Embryonic facial prominence (tissue), 1 donor: Measurements from ENCODE around the gene BIN1.
A peak's percentile ranks its signal among the peaks of the same experiment; 100 is the strongest.

ENCODE experiments used
- DNase-seq: peaks from one replicate; pipeline ENCODE4 v3.0.0-alpha.2; 2016; ENCODE audit errors: extremely low spot score

BIN1 gene

GRCh38 chr2:127059559-127059958 is 47.4 kb downstream of the BIN1 start:
- no peak for DNase-seq

- DNase-seq = no peak
Measured at GRCh38 chr2:127058954-127059252, 48.1 kb downstream of the BIN1 start.

GRCh38 chr2:127058246-127058953 is 48.6 kb downstream of the BIN1 start:
- DNase-seq = peak; percentile 90

DNA sequence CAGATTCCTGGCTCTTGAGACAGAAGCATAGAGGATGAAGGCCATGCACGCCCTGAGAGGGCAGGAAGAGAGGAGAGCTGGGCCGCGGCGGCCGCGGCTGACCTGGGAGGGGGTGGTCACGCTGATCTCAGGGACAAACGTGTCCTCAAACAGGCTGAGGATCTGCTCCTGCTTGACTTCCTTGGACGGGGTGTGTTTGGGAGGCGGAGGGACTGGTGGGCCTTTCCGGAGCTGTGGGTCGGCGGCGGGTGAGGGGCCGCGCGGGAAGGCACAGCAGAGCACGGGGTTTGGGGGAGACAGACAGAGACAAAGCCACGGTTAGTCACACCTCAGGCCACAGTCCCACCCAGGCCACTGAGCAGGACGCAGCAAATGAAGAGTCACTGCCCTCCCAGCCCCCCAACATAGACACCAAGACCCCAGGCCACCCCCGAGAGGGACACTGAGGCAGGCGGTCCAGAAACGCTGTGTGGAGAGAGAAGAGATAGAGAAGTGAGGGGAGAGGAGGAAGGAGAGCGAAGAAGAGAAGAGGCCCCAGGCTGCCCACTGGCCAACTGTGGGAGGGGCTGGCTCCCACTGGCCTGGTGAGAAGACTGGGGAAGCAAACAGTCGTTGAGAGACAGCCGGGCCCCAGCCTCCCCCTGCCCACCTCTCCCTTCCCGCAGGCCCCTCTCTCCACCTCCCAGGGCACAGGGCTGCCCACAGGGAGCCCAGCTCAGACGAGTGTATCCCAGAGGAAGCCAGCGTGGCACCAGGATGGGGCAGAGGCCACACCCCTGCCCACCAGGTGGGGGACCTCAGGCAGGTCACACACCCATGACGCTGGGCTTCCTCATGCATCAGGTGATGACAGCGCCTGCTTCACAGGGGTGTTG is 49.3 kb downstream of the BIN1 start:
- no peak for DNase-seq

- no peak for DNase-seq
Measured at GRCh38 chr2:127056631-127057370, 50.2 kb downstream of the BIN1 start.

- DNase-seq = no peak
Measured at GRCh38 chr2:127056086-127056485, 50.9 kb downstream of the BIN1 start.

GRCh38 chr2:127055786-127056076 is 51.2 kb downstream of the BIN1 start:
- DNase-seq = no peak

GRCh38 chr2:127054996-127055785 is 51.8 kb downstream of the BIN1 start:
- DNase-seq = no peak

DNA sequence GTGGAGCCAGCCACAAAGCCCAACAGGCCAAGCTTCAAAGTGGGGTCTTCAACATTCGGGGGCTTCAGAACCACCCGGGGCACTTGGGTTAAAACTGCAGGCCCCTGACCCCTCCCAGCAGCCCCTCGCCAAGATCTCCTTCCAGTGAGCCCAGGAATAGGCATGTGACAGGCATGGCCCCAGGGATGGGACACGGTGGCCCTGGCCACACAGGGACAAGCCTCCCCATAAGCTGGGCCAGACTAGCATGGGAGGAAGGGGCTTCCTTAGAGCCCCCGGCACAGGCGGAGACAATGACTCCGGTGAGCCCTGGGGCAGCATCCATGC is 52.4 kb downstream of the BIN1 start:
- DNase-seq = no peak

- no peak for DNase-seq
Measured at GRCh38 chr2:127053731-127054603, 53.0 kb downstream of the BIN1 start.

DNA sequence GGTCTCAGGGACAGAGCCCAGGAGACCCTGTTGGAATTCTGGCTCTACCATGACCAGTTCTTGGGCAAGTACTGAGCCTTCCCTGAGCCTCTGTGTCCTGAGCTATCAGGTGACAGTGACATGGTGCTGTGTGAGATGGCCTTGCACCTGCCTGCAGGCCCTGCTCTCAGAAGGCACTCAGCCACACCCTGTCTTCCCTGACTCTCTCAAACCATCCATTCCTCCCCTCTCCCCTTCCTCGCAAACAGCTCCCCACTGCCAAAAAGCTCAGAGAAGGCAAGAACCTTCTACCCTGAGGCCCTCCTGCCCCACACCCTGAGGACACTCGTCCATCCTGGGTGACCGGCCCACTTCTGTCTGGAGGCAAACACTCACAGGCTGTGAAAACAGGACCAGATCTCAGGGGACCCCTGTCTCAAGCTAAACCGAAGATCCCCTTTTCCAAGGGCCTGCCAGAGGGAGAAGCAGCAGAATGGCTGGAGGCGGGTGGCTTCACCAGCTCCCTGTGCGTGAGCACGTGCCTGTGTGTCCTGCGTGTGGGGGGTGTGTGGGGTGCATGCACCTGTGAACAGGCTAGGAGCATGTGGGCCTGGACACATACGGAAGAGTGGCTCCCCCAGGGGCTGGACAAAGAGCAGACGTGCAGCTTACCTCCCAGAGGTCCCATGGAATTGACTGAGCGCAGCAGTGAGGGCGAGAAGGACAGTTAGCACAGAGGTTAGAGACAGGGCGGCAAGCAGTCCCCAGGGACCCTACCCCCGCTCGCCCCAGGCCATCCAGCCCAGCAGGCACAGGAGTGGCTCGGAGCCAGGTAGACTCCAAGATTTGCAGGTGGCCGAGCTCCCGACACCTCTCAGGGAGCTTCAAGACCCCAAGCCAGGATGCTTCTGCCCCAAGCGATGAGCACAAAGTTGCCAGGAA is 53.9 kb downstream of the BIN1 start:
- no peak for DNase-seq

DNA sequence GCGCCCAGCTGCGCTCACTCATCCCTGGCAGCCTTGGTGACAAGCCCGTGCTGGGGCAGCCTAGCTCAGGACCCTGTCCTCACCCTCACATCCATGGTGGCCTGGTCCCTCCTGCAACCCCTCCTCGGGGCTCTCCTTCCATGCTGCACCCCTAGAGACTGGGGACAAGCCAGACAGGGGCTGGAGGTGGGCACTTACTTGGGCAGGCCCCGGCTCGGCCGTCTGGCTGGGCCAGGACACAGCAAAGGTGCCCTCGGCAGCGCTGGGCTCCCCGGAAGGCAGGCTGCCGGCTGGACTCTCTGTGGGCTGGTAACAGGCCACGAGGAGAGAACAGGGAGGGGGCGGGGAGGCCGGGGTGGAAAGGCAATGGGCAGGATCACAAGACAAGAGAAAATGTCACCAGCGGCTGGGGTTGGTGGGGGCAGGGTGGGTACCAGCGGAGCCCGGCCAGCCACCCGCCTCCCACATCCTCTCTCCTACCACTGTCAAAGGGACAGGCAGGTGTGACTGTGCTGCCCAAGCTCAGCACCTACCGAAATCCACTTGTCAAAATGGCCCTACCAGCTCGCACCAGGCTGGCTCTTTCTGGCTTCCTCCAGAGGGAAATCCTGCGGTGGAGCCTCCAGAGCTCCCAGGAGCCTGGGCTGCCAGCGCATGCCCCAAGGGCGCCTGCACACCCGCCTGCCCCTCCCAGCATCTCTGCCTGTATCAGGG is 54.7 kb downstream of the BIN1 start:
- DNase-seq = no peak

DNA sequence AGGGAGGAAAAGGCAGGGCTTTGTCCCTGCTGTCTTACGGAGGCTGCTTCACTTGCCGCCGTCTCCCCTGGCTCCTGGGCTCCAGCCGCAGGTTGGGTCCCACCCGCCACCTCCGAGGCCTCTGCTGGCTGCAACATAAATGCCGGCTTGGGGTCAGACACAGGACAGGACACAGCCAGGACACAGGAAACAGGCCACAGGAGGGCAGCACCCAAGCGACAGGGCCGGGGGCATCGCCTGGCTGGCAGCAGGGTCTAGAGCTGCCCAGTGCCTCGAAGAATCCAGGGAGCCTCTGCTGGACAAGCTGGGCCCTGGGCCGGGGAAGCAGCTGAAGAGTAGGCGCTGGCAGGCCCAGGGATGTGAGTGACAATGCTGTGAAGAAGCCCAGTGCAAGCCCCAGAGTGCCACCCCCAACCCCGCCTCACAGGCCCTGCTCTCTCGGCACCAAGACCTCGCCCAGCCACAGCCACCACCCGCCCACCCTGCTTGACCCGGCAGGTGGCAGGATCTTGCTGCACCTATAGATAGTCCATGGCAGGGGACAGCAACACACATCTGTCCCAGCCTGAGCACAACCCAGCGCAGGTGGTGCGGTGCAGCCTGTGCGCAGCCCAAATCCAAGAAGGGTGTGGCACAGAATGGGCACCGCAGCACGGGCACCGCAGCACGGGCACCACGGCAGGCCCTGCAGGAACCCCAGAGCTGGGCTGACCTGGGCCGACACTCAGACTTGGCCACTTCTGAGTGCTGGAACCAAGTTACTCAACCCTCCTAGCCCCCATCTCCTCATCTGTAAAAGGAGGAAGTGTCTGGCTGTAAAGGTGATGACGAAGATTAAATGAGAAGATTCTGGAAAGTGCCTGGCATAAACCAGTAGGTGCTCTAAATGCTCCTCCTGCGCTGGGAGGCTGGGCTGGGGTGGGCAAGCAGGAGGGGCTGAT is 55.6 kb downstream of the BIN1 start:
- no peak for DNase-seq

DNA sequence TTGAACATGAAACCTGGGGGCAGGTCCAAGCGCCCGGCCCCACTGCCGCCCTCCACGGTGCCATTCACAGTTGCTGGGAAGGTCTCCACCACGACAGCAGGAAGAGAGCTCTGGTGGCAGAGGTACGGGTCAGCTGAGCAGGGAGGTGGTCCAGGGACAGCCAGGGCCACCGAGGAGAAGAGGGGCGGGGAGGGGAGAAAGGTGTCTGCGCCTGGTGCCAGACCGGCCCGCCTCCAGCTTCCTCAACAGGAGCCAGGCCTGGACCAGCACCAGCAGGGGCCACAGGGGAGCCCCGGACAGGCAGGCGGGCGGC is 56.2 kb downstream of the BIN1 start:
- no peak for DNase-seq

DNA sequence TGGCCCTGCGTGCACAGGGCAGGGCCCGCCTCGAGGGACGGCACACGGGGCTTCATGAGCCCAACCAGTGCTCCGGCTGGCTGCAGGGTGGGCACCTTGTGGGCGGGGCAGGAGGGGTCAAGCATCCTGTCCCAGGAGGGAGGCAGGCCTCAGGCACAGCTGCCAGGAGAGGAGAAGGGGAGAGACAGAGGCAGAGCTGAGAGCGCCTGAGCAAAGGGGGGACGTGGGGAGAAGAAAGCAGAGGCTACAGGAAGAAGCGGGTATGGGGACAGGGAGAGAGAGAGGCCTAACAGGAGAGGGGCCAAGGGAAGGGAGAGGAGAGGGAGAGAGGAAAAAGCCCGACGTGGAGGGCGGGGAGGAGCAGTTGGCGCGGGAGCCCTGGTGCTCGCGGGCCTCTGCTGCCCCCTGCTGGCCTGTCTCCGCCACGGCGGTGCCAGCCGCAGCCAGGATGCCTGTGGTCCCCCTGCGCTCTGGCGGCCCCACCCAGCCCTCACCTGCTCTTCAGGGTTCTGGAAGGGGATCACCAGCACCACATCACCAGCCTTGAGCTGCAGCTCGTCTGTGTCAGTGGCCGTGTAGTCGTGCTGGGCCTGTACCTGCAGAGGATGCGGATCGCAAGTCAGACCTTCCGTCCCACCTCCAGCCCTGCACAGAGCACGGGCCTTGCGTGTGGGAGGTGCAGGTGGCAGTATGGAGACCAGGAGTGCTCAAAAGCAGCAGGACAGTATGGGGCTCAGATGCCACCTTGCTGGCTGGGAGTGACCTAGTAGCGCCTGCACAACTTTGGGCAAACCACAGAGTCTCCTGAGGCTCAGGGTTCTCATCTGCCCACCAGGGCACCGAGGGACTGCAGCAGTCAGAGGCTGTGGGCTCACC is 56.8 kb downstream of the BIN1 start:
- peak; percentile 76 for DNase-seq

DNA sequence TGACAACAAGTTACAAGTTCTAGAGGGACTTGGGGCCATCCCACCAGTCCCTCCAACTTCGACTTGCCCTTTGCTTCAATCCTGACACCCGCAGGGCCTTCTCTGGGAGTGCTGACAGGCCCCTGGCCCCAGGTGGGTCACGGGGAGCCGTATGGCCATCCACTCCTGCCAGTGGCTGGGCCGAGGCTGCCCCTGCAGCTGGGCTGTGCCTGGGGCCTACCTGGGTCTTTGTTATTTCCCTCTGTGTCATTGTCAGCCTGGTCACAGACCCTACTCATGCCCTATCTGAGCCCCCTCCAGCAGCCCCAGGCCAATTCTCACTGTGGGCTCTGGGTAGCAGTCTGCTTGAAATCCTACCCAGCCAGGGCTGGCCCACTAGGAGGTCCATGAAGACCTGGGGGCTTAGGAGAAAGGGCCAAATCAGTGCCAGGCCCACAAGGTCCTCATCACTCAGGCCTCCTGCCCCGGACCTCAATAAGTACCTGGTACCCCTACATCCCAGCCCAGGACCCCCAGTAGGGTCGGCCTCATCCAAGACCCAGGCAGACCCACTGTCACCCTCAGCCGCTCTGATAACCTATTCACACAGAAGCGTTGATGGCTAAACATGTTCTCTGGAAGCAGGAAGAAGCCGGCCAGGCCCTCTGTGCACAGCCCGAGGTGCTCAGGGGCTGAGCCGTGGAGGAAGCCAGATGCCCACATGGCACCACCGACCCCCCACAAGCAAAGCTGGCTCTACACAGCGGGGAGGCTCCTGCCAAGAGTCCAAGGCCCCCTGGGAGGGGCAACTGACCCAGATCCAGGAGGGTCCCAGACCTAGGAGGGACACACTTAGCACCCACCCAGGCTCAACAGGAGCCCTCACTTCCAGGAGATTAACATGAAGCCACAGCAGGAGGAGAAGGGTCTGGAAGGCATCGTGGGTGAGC is 57.7 kb downstream of the BIN1 start:
- DNase-seq = no peak

DNA sequence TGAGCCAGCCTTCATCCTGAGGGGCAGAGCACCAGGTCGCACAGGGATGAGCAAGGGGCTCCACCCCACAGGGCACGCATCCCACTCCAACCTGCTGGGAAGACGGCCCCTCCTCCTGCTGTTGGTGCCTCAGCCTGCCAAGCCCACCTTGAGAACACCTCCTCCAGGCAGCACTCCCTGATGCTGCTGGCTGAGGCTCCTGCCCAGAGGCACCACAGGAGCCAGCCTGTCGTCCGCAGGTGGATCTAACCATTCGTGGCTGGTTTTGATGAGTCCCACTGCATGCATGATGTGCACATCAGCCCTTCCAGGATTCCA is 58.4 kb downstream of the BIN1 start:
- no peak for DNase-seq
